NCI-H1694 treated with DMSO at 0.1 percent for 48 hours (cell line): ENCODE results near the gene PFN1.

ENCODE experiments used
- DNase-seq: peaks from one replicate; lab custom pipeline; 2025; lab: John Stamatoyannopoulos, UW

PFN1 gene

GRCh38 chr17:4967539-4968485, 19.5 kb upstream of the PFN1 start, which contains the start of gene SPAG7:
TSS of gene SPAG7 (minus strand) at chr17:4967817. CDS start at chr17:4967804, 13 bp downstream.
- peak; percentile 97 for DNase-seq

GRCh38 chr17:4966844-4967538, 18.7 kb upstream of the PFN1 start:
- peak; percentile 99 for DNase-seq

GRCh38 chr17:4965311-4965986, 17.1 kb upstream of the PFN1 start:
- no peak for DNase-seq

GRCh38 chr17:4960279-4960922, 12.1 kb upstream of the PFN1 start:
- no peak for DNase-seq

- no peak for DNase-seq
Measured at GRCh38 chr17:4959261-4959965, 11.1 kb upstream of the PFN1 start.

- no peak for DNase-seq
Measured at GRCh38 chr17:4958102-4958501, 9.8 kb upstream of the PFN1 start.

- DNase-seq = no peak
Measured at GRCh38 chr17:4956493-4957061, 8.2 kb upstream of the PFN1 start.

GRCh38 chr17:4955091-4955490, 6.8 kb upstream of the PFN1 start:
- DNase-seq = no peak

GRCh38 chr17:4953451-4953961, 5.2 kb upstream of the PFN1 start:
- DNase-seq = no peak

GRCh38 chr17:4951486-4951885, 3.2 kb upstream of the PFN1 start:
- DNase-seq = no peak

- DNase-seq = peak; percentile 33
Measured at GRCh38 chr17:4950746-4951204, 2.4 kb upstream of the PFN1 start, which contains the start of gene ENO3. TSS of gene ENO3 (plus strand) at chr17:4951119. CDS start at chr17:4951830, 711 bp downstream.

- no peak for DNase-seq
Measured at GRCh38 chr17:4950075-4950745, 1.9 kb upstream of the PFN1 start.

GRCh38 chr17:4949321-4950074, 1.2 kb upstream of the PFN1 start:
- DNase-seq = peak; percentile 43

GRCh38 chr17:4948931-4949320, 596 bp upstream of the PFN1 start:
- DNase-seq = peak; percentile 93

- no peak for DNase-seq
Measured at GRCh38 chr17:4947411-4948165, 742 bp downstream of the PFN1 start.

- no peak for DNase-seq
Measured at GRCh38 chr17:4947010-4947410, 1.3 kb downstream of the PFN1 start.

- DNase-seq = no peak
Measured at GRCh38 chr17:4946312-4946976, 1.9 kb downstream of the PFN1 start.

GRCh38 chr17:4945944-4946280, 2.4 kb downstream of the PFN1 start:
- no peak for DNase-seq
